ENCODE measurements around the gene ERCC6L2.

DNA sequence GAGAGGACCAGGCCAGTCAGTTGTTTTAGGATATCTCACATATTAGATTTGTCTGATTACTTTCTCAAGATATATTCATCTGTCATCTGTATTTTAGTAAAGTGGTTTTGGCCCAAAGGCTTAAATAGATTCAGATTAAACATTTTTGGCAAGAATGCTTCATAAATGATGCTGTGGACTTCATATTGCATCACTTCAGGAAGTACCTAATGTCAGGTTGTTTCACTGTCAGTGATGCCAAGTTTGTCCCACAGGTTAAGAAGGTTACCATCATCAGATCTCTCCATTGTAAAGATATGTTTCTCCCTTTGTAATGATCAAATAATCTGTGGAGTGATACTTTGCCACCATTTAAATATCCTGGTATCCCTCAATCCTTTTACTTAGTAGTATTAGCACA, 37.3 kb downstream of the ERCC6L2 start:
- no peak for TF ChIP-seq CEBPB (IDR thresholded peaks at IDR 0.05)
- no peak for TF ChIP-seq CTCF (IDR thresholded peaks at IDR 0.05)
- TF ChIP-seq POLR2A (IDR thresholded peaks at IDR 0.05; ENCODE audit: low read length): no peak

All from A549 (cell line).